ENCODE measurements around the gene DCAF4. TPM values are rescaled to one million over a fixed set of nuclear protein-coding genes. Genes with fewer than 3 reads are reported as not detected.

DCAF4 gene
- total and polyA plus RNA-seq, 2 of the 4 experiments (the other 2 are of a cell fraction) = 28.8 to 29.4 TPM

- Histone ChIP-seq H4K8ac (ENCODE audit: low read depth in 2 of 2, low read length in 2 of 2) (no peak overlapping the region), H3K4me2 (ENCODE audit: low read depth, low read length) (no peak overlapping the region), H3K23ac (ENCODE audit: low read depth, low read length) (peak overlapping the region; percentile 51; the same call in 1 of the 2 replicates), H3K56ac (ENCODE audit: extremely low read depth, insufficient read depth, low read length) (no peak overlapping the region), H3K36me3 (ENCODE audit: control insufficient read depth, insufficient read depth, low read length) (peaks cover 6% of the 10 kb centered on the region; the same call in 1 of the 2 replicates), H2BK5ac (ENCODE audit: low read depth, low read length, poor library complexity, severe bottlenecking) (no peak overlapping the region), H4K91ac (ENCODE audit: insufficient read depth, low read depth, low read length) (no peak overlapping the region), H3K4ac (ENCODE audit: low read depth, low read length) (no peak overlapping the region), H2BK20ac (ENCODE audit: low read depth, low read length) (no peak overlapping the region), H4K20me1 (ENCODE audit: insufficient read depth, low read length) (peaks cover 35% of the 10 kb centered on the region), H3K9me3 (ENCODE audit: control insufficient read depth, insufficient read depth, low read length) (no peaks in the 10 kb centered on the region), H2BK15ac (ENCODE audit: low read depth, low read length) (no peak overlapping the region), H3K27me3 (ENCODE audit: control insufficient read depth, insufficient read depth, low read length) (no peaks in the 10 kb centered on the region), H3K4me3 (ENCODE audit: insufficient read depth, low read depth, low read length) (no peak overlapping the region), H3K18ac (ENCODE audit: low read depth, low read length) (no peak overlapping the region), H2BK120ac (ENCODE audit: low read depth, low read length) (no peak overlapping the region), H3K27ac (ENCODE audit: insufficient read depth, low read length) (no peak overlapping the region), H2AFZ (replicated peaks; ENCODE audit: low read length, poor library complexity) (no peak overlapping the region), H2AK5ac (ENCODE audit: low read depth, low read length) (no peak overlapping the region), H3K4me1 (ENCODE audit: control insufficient read depth, insufficient read depth, low read length) (peaks cover 2% of the 10 kb centered on the region; the same call in 1 of the 2 replicates), H3K9me1 (ENCODE audit: insufficient read depth, low read length) (peaks cover 6% of the 10 kb centered on the region; the same call in 1 of the 2 replicates), H3K79me1 (ENCODE audit: low read depth in 1 of 2, low read length in 2 of 2) (peaks cover 42 to 68% of the 10 kb centered on the region in 2 experiments), H4K5ac (ENCODE audit: low read depth, low read length) (no peak overlapping the region), H3K14ac (replicated peaks; ENCODE audit: low read depth, low read length) (0 out of 2 replicates have a peak overlapping the region, but pooled peaks have one; percentile 22), H2AK9ac (replicated peaks; ENCODE audit: low read depth, low read length, poor library complexity) (peak overlapping the region; percentile 3), H3K9ac (ENCODE audit: low read depth, low read length) (no peak overlapping the region)
- DNase-seq = no peak
- TF ChIP-seq BHLHE40 (IDR thresholded peaks at IDR 0.05; ENCODE audit: low read depth, low read length) = no peak
- TF ChIP-seq RCOR1 (IDR thresholded peaks at IDR 0.05; ENCODE audit: insufficient replicate concordance, low read length) = no peak
- no peak for TF ChIP-seq MAFK (IDR thresholded peaks at IDR 0.05; ENCODE audit: low read depth, low read length)
- no peak for TF ChIP-seq POLR2A (IDR thresholded peaks at IDR 0.05; ENCODE audit: low read depth, low read length)
- TF ChIP-seq RAD21 (IDR thresholded peaks at IDR 0.05; ENCODE audit: low read length) = no peak
- TF ChIP-seq CTCF (conservative IDR thresholded peaks at IDR 0.05; ENCODE audit: low read depth, low read length) = no peak
- no peak for ATAC-seq (ENCODE audit: low read depth)
- dilution Hi-C loops (cut with HindIII; ENCODE audit: low sequenced_read_pairs, unreplicated experiment) = no loop called here
- no TSS peak for BruUV-seq (replicated peaks)
- ChIA-PET CTCF (no interaction called here), POLR2A (ENCODE audit: unreplicated experiment) (no interaction called here)
- in situ Hi-C loops (cut with MboI; ENCODE audit: low sequenced_read_pairs) = no loop called here
- intact Hi-C loops (cut with micrococcal nuclease) = no loop called here
- 80% methylated on average over 4 of the region's 4 CpGs; no CpG with 5 or more reads in 1 of the 2 experiments for WGBS, 2 experiments (ENCODE audit: extremely low coverage in 2 of 2, insufficient read length in 1 of 2)
Observed at GRCh38 chr14:72876710-72877063, 49.6 kb upstream of the DCAF4 start.

Data from IMR-90 (cell line).